Head of caudate nucleus (tissue), 42 donors: ENCODE results near the gene MAN1B1.

Experiments used
- DNase-seq, 42 donors: peaks; one replicate each; pipeline versions ENCODE4 v3.0.0 to v3.0.0-alpha.2; 2020 to 2021; ENCODE audit warnings: mixed read lengths in 7 of 42
- intact Hi-C: fragments of 100-400 bp; cut with DNase I; formaldehyde crosslinking; loops from one replicate; pipeline ENCODE4 v1.15.0; 2022

Gene MAN1B1

DNA sequence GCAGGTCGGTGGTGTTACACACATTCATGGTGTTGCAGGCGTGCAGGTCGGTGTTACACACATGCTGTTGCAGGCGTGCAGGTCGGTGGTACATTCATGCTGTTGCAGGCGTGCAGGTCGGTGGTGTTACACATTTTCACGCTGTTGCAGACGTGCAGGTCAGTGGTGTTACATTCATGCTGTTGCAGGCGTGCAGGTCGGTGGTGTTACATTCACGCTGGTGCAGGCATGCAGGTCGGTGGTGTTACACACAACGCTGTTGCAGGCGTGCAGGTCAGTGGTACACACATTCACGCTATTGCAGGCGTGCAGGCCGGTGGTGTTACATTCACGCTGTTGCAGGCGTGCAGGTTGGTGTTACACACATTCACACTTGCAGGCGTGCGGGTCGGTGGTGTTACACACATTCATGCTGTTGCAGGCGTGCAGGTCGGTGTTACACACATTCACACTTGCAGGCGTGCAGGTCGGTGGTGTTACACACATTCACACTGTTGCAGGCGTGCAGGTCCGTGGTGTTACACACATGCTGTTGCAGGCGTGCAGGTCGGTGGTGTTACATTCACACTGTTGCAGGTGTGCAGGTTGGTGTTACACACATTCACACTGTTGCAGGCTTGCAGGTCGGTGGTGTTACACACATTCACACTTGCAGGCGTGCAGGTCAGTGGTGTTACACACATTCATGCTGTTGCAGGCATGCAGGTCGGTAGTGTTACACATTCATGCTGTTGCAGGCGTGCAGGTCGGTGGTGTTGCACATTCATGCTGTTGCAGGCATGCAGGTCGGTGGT, 16.6 kb downstream of the MAN1B1 start:
- intact Hi-C loops = no loop called here
- DNase-seq = no peak

GRCh38 chr9:137105814-137106661, 19.3 kb downstream of the MAN1B1 start:
- DNase-seq = no peak

GRCh38 chr9:137106662-137107250, 20.0 kb downstream of the MAN1B1 start:
- intact Hi-C loops = no loop called here
- no peak for DNase-seq

More at GRCh38 chr9:137105814-137106661, 19.3 kb downstream of the MAN1B1 start:
- intact Hi-C loops = no loop called here

DNA sequence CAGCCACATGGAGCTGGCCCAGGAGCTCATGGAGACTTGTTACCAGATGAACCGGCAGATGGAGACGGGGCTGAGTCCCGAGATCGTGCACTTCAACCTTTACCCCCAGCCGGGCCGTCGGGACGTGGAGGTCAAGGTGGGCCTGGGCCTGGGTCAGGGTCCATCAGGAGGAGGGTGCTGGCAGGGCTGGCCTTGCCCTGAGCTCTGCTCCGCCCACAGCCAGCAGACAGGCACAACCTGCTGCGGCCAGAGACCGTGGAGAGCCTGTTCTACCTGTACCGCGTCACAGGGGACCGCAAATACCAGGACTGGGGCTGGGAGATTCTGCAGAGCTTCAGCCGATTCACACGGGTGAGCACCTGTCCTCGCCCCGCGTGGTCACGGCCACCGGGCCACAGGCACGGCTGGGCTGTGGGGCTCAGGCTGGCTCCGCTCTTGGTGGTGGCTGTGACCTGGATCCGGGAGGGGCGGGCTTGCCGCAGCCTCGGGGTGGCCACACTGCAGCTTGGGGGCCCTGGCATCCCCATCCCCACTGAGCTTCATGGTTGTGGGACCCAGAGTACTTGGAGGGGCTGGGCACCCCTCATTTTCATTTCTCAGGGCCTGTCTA, 20.6 kb downstream of the MAN1B1 start:
- no peak for DNase-seq
- intact Hi-C loops = no loop called here

DNA sequence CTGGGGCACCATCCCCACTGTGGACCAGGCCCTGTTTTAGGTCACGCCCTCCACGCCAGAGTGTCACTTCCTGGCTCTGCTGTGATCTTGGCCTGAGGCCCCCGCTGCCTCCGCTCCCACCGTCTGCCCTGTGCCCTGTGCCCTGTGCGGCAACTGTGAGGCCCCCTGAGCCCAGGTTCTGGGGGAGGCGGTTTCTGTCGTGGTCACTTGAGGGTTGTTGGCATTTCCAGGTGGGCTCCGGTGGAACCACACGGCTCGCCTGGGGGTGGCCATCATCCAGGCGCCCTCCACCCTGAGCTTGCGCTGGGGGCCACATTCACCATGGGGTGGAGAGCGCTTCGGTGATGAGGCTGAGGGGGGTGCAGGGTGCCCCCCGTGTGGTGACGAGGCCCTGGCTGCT, 21.2 kb downstream of the MAN1B1 start:
- intact Hi-C loops = no loop called here
- no peak for DNase-seq

DNA sequence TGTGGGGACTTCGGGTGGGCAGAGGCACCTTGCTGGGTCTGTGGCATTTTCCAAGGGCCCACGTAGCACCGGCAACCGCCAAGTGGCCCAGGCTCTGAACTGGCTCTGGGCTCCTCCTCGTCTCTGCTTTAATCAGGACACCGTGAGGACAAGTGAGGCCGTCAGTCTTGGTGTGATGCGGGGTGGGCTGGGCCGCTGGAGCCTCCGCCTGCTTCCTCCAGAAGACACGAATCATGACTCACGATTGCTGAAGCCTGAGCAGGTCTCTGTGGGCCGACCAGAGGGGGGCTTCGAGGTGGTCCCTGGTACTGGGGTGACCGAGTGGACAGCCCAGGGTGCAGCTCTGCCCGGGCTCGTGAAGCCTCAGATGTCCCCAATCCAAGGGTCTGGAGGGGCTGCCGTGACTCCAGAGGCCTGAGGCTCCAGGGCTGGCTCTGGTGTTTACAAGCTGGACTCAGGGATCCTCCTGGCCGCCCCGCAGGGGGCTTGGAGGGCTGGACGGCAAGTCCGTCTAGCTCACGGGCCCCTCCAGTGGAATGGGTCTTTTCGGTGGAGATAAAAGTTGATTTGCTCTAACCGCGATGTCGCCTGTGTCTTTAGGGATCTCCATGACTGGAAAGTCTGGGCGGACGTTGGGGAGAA, 21.9 kb downstream of the MAN1B1 start:
- DNase-seq = no peak
- intact Hi-C loops = no loop called here

DNA sequence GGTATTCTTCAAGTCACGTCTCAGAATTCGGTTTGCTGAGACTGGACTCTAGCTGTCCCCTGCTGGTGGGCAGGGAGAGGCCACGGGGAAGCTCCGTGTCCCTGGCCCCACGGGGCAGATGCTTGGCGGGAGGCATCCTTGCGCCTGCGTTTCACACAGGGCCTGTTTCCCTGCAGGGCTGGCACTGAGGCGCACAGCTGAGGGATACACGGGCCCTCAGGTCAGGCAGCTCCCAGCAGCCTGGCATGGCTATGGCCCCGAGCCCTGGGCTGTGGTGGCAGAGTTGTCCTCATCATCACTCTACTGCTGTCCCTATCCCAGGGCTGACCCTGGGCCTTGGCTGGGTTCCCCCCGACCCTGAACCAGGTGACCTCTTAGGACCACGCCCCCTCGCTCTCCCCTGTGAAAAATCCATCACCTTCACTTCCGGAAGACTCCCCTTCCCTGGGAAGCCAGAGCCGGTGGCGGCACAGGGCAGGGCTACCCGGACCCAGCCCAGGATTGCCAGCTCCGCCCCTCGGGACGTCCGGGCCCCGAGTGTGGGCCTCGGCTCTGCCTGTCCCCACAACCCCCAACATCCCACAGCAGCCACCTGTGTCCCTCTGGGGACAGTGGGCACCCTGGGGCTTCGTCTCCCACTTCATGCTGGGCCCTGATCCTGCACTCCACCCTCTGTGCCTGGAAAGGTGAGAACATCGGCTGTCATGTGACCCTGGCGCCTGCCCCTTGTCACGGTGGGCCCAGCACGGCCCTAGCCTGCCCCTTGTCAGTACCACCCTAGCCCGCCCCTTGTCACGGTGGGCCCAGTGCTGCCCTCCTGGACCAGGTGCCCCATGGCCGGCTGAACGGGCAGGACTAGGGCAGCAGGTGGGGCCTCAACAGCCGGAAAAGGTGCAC, 22.7 kb downstream of the MAN1B1 start:
- no peak for DNase-seq
- intact Hi-C loops = no loop called here

- intact Hi-C loops = no loop called here
- DNase-seq = no peak
Observed at GRCh38 chr9:137110147-137110910, 23.5 kb downstream of the MAN1B1 start.

GRCh38 chr9:137110911-137111787, 24.4 kb downstream of the MAN1B1 start:
- intact Hi-C loops = no loop called here

GRCh38 chr9:137111788-137112563, 25.2 kb downstream of the MAN1B1 start:
- no peak for DNase-seq
- intact Hi-C loops = no loop called here

More at GRCh38 chr9:137110911-137111787, 24.4 kb downstream of the MAN1B1 start:
- DNase-seq = no peak

GRCh38 chr9:137112564-137113384, 26.0 kb downstream of the MAN1B1 start:
- intact Hi-C loops = no loop called here
- no peak for DNase-seq

DNA sequence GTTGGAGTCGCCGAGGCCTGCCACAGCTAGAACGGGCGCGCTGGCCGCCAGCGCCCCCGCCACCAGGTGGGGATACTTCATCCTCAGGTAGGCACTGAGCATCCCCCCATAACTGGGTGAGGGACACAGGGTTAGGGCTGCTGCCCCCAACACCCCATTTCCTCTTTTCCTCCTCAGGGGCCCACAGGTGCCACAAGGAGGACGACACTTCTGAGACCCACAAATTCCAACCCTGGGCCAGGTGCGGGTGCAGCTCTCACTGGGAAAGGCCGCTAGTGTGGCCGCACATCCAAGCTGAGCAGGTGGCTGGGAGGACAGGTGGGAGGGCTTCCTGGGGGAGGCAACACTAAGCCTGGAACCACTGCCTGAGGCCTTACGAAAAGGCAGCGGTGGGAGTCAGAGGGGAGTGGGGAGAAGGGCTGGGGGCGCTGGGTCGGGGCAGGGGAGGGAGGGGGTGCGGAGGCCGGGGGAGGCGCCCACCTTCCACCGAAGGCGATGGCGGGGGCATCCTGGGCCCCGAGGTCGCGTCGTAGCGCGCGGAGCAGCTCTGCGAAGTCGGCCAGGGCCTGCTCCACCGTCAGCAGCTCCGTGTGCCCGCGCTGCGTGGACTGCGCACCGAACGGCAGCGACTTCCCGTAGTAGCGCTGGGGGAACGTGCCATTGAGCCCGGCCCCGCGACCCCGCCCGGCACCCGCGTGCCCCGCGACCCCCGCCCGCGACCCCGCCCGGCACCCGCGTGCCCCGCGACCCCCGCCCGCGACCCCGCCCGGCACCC, 26.8 kb downstream of the MAN1B1 start:
- DNase-seq = no peak
- intact Hi-C loops = no loop called here

GRCh38 chr9:137114220-137114612, 27.4 kb downstream of the MAN1B1 start:
- intact Hi-C loops = no loop called here
- DNase-seq = no peak
